Panc1 (cell line): ENCODE results near the gene C9orf78. TPM values are rescaled to one million over a fixed set of nuclear protein-coding genes. Genes with fewer than 3 reads are reported as not detected.

Source experiments
- ATAC-seq: fragments of 200-7000 bp; cut with Tn5 transposase; 2 replicates; pipeline ENCODE4 v1.9.1; 2020; ENCODE audit warnings: mild to moderate bottlenecking, moderate library complexity
- BruUV-seq: library from RNA; stranded (reverse); fragments of 400-500 nt; replicated peaks from 2 replicates; lab custom pipeline; 2021; lab: Mats Ljungman, UMichigan
- CTCF ChIA-PET: fragments of 300-600 bp; sonication (Branson Sonifier 250); formaldehyde crosslinking; loops from one replicate; lab custom pipeline; 2022; ENCODE audit warnings: antibody characterized with exemption; lab: Charles Lee
- POLR2A ChIA-PET: fragments of 300-600 bp; sonication (Branson Sonifier 250); formaldehyde crosslinking; loops from one replicate; lab custom pipeline; 2022; ENCODE audit warnings: antibody characterized with exemption; lab: Charles Lee
- DNase-seq: peaks from one replicate; pipeline ENCODE4 v3.0.0-alpha.2; 2010; ENCODE audit warnings: low read depth, low spot score
- H3K27ac ChIP-seq: 2 replicates; pipeline ENCODE4 v1.5.1; 2011; ENCODE audit warnings: mild to moderate bottlenecking, low read length, inconsistent platforms
- H3K27me3 ChIP-seq: fragments of 200-500 bp; sonication (Bioruptor generic); 2 replicates; pipeline ENCODE4 v1.6.0; 2014; ENCODE audit warnings: low read length, inconsistent platforms; ENCODE audit not compliant: control insufficient read depth, insufficient read depth
- H3K36me3 ChIP-seq: fragments of 200-500 bp; sonication (Bioruptor generic); 2 replicates; pipeline ENCODE4 v1.5.1; 2014; ENCODE audit warnings: inconsistent platforms, mild to moderate bottlenecking, low read length, moderate library complexity; ENCODE audit not compliant: control insufficient read depth, insufficient read depth
- H3K4me1 ChIP-seq: 2 replicates; pipeline ENCODE4 v1.5.1; 2011; ENCODE audit warnings: inconsistent platforms, mild to moderate bottlenecking, low read length, moderate library complexity; ENCODE audit not compliant: control insufficient read depth, insufficient read depth
- H3K4me3 ChIP-seq, 2 experiments: 2 replicates each; pipeline ENCODE4 v1.5.1; 2011 to 2012; ENCODE audit warnings: low read depth in 2 of 2, low read length in 2 of 2, mild to moderate bottlenecking in 2 of 2, inconsistent platforms in 1 of 2, moderate library complexity in 1 of 2
- H3K9me3 ChIP-seq: fragments of 200-500 bp; sonication (Bioruptor generic); 2 replicates; pipeline ENCODE4 v1.5.1; 2014; ENCODE audit warnings: low read depth, mild to moderate bottlenecking, inconsistent platforms, low read length, moderate library complexity; ENCODE audit not compliant: control insufficient read depth, insufficient read depth
- CTCF ChIP-seq: fragments of 450-650 bp; IDR thresholded peaks from 2 replicates; pipeline ENCODE4 v1.5.1; 2017; ENCODE audit warnings: mild to moderate bottlenecking
- POLR2AphosphoS5 ChIP-seq: IDR thresholded peaks from 2 replicates; pipeline ENCODE4 v1.6.1; 2012; ENCODE audit warnings: mild to moderate bottlenecking, low read depth, low read length, moderate library complexity
- REST ChIP-seq, 2 experiments: IDR thresholded peaks; 2 replicates each; pipeline ENCODE4 v1.6.1; 2011 to 2012; ENCODE audit warnings: low read depth in 2 of 2, control low read depth in 1 of 2, low read length in 1 of 2, mild to moderate bottlenecking in 1 of 2, moderate library complexity in 1 of 2; ENCODE audit not compliant: insufficient read depth in 1 of 2
- SIN3A ChIP-seq: IDR thresholded peaks from 2 replicates; pipeline ENCODE4 v1.6.1; 2012; ENCODE audit warnings: low read depth, mild to moderate bottlenecking, low read length, moderate library complexity, borderline replicate concordance; ENCODE audit not compliant: insufficient read depth
- TCF7L2 ChIP-seq: IDR thresholded peaks from 2 replicates; pipeline ENCODE4 v1.6.1; 2011; ENCODE audit warnings: mild to moderate bottlenecking, low read depth, low read length, inconsistent platforms
- in situ Hi-C: cut with HindIII; loops from 2 replicates; pipeline ENCODE4 v1.10.0; 2016; ENCODE audit warnings: low sequenced_read_pairs, low pct_unique_long_range_greater_than_20kb
- intact Hi-C: fragments of 100-400 bp; cut with micrococcal nuclease; formaldehyde crosslinking; loops from one replicate; pipeline ENCODE4 v1.10.0; 2022; ENCODE audit not compliant: unreplicated experiment
- total RNA-seq: library from RNA; stranded (reverse); gene quantifications from one replicate; pipeline ENCODE4 v1.2.1, GENCODE V29; 2021; ENCODE audit not compliant: unreplicated experiment

The C9orf78 gene
- total RNA-seq, 1 experiment from 2014 or later = 33.6 TPM

GRCh38 chr9:129875687-129876395, 40.8 kb upstream of the C9orf78 start:
- no peak overlapping the region for H3K27ac ChIP-seq
- ChIA-PET CTCF (interaction anchor here (0.6 kb wide), 1 partner anchor 34 kb away, joined by 3 read pairs; no protein-coding TSS in a partner anchor), POLR2A (no interaction called here)
- DNase-seq = no peak
- H3K27me3 ChIP-seq = no peaks in the 10 kb centered on the region
- TF ChIP-seq TCF7L2 (no peak), CTCF (no peak), SIN3A (no peak), REST (IDR thresholded peaks at IDR 0.05; ENCODE audit: insufficient read depth in 1 of 2, low read depth in 2 of 2, low read length in 1 of 2) (no peak), POLR2AphosphoS5 (no peak)
- intact Hi-C loops = no loop called here
- no peaks in the 10 kb centered on the region for H3K9me3 ChIP-seq
- no peak overlapping the region for H3K4me3 ChIP-seq
- BruUV-seq = no TSS peak
- H3K36me3 ChIP-seq = no peaks in the 10 kb centered on the region
- ATAC-seq = no peak
- in situ Hi-C loops = no loop called here
- no peaks in the 10 kb centered on the region for H3K4me1 ChIP-seq

- ChIA-PET POLR2A (no interaction called here), CTCF (no interaction called here)
- DNase-seq (no peak), ATAC-seq (no peak)
- in situ Hi-C loops (no loop called here), intact Hi-C loops (no loop called here)
- Histone ChIP-seq H3K4me3 (no peak overlapping the region), H3K27me3 (no peaks in the 10 kb centered on the region), H3K9me3 (no peaks in the 10 kb centered on the region), H3K36me3 (no peaks in the 10 kb centered on the region), H3K4me1 (no peaks in the 10 kb centered on the region), H3K27ac (no peak overlapping the region)
- no TSS peak for BruUV-seq
- TF ChIP-seq CTCF = no peak
- TF ChIP-seq POLR2AphosphoS5 = no peak
- TF ChIP-seq SIN3A = no peak
- TF ChIP-seq TCF7L2 = no peak
- no peak for TF ChIP-seq REST (IDR thresholded peaks at IDR 0.05; ENCODE audit: insufficient read depth in 1 of 2, low read depth in 2 of 2, low read length in 1 of 2)
Measured at GRCh38 chr9:129875181-129875611, 40.1 kb upstream of the C9orf78 start.
